Measurements from ENCODE around the gene LITAFD. TPM values are rescaled to one million over a fixed set of nuclear protein-coding genes. Genes with fewer than 3 reads are reported as not detected.

LITAFD gene
- total and polyA plus RNA-seq, 2 of the 4 experiments (the other 2 are of a cell fraction) = not detected

- ChIA-PET POLR2A (ENCODE audit: unreplicated experiment) (interaction anchor here (0.6 kb wide), 1 partner anchor 104 kb away, joined by 4 read pairs; no protein-coding TSS in a partner anchor), CTCF (interaction anchor here (1.7 kb wide), 1 partner anchor 141 kb away, joined by 6 read pairs; no protein-coding TSS in a partner anchor)
- peak overlapping the region; percentile 66 for H2BK5ac ChIP-seq (ENCODE audit: low read depth, low read length, poor library complexity, severe bottlenecking)
- peak overlapping the region; percentile 85 for H4K91ac ChIP-seq (ENCODE audit: insufficient read depth, low read depth, low read length)
- H3K9me3 ChIP-seq (ENCODE audit: control insufficient read depth, insufficient read depth, low read length) = no peaks in the 10 kb centered on the region
- ATAC-seq (ENCODE audit: low read depth) (no peak), DNase-seq (no peak)
- peak overlapping the region; percentile 72; the same call in 2 of the 3 replicates for H2BK15ac ChIP-seq (ENCODE audit: low read depth, low read length)
- peak overlapping the region; percentile 88 for H2AK5ac ChIP-seq (ENCODE audit: low read depth, low read length)
- WGBS, 2 experiments (ENCODE audit: extremely low coverage in 2 of 2, insufficient read length in 1 of 2) = 1% methylated on average over 14 of the region's 35 CpGs; no CpG with 5 or more reads in 1 of the 2 experiments
- peak overlapping the region; percentile 98 for H2AK9ac ChIP-seq (replicated peaks; ENCODE audit: low read depth, low read length, poor library complexity)
- TF ChIP-seq NFE2L2 (IDR thresholded peaks at IDR 0.05; ENCODE audit: low read depth, low read length) (no peak), CTCF (conservative IDR thresholded peaks at IDR 0.05; ENCODE audit: low read depth, low read length) (no peak), MAZ (IDR thresholded peaks at IDR 0.05; ENCODE audit: borderline replicate concordance, low read depth, low read length) (no peak)
- TF ChIP-seq, protein P1, sequence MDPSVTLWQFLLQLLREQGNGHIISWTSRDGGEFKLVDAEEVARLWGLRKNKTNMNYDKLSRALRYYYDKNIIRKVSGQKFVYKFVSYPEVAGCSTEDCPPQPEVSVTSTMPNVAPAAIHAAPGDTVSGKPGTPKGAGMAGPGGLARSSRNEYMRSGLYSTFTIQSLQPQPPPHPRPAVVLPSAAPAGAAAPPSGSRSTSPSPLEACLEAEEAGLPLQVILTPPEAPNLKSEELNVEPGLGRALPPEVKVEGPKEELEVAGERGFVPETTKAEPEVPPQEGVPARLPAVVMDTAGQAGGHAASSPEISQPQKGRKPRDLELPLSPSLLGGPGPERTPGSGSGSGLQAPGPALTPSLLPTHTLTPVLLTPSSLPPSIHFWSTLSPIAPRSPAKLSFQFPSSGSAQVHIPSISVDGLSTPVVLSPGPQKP (IDR thresholded peaks at IDR 0.05; ENCODE audit: borderline replicate concordance, low read depth, low read length) = no peak
- peaks cover 5 to 63% of the 10 kb centered on the region in 2 experiments for H3K79me1 ChIP-seq (ENCODE audit: low read depth in 1 of 2, low read length in 2 of 2)
- H3K9me1 ChIP-seq (ENCODE audit: insufficient read depth, low read length) = peaks cover 11% of the 10 kb centered on the region
- H3K27me3 ChIP-seq (ENCODE audit: control insufficient read depth, insufficient read depth, low read length) = no peaks in the 10 kb centered on the region
- peaks cover 51% of the 10 kb centered on the region for H4K20me1 ChIP-seq (ENCODE audit: insufficient read depth, low read length)
- in situ Hi-C loops (cut with MboI; ENCODE audit: low sequenced_read_pairs) (no loop called here), dilution Hi-C loops (cut with HindIII; ENCODE audit: low sequenced_read_pairs, unreplicated experiment) (no loop called here), intact Hi-C loops (cut with micrococcal nuclease) (loop anchor here (5.0 kb wide), 1 partner anchor 70 kb away; the partner anchor contains the start of genes PMM2 and TMEM186)
- BruUV-seq (replicated peaks) = no TSS peak
- H3K4me3 ChIP-seq (ENCODE audit: insufficient read depth, low read depth, low read length) = peak overlapping the region; percentile 71
- peak overlapping the region; percentile 73 to 95 for H4K8ac ChIP-seq (ENCODE audit: low read depth in 2 of 2, low read length in 2 of 2)
- H3K23ac ChIP-seq (ENCODE audit: low read depth, low read length) = peak overlapping the region; percentile 97
- peak overlapping the region; percentile 90 for H3K27ac ChIP-seq (ENCODE audit: insufficient read depth, low read length)
- H3K4me1 ChIP-seq (ENCODE audit: control insufficient read depth, insufficient read depth, low read length) = peaks cover 19% of the 10 kb centered on the region
- peak overlapping the region; percentile 91 for H3K56ac ChIP-seq (ENCODE audit: extremely low read depth, insufficient read depth, low read length)
- H3K9ac ChIP-seq (ENCODE audit: low read depth, low read length) = peak overlapping the region; percentile 92
- peak overlapping the region; percentile 91 for H3K4me2 ChIP-seq (ENCODE audit: low read depth, low read length)
- peak overlapping the region; percentile 95 for H3K4ac ChIP-seq (ENCODE audit: low read depth, low read length)
- peak overlapping the region; percentile 51 for H4K5ac ChIP-seq (ENCODE audit: low read depth, low read length)
- H2BK20ac ChIP-seq (ENCODE audit: low read depth, low read length) = no peak overlapping the region
- peak overlapping the region; percentile 58 for H3K18ac ChIP-seq (ENCODE audit: low read depth, low read length)
- peak overlapping the region; percentile 93 for H3K14ac ChIP-seq (replicated peaks; ENCODE audit: low read depth, low read length)
- H2BK120ac ChIP-seq (ENCODE audit: low read depth, low read length) = peak overlapping the region; percentile 65
- H3K36me3 ChIP-seq (ENCODE audit: control insufficient read depth, insufficient read depth, low read length) = peaks cover 4% of the 10 kb centered on the region
- H2AFZ ChIP-seq (replicated peaks; ENCODE audit: low read length, poor library complexity) = peak overlapping the region; percentile 92
Observed at GRCh38 chr16:8867216-8867931, 14.8 kb upstream of the LITAFD start.
